Measurements from ENCODE around the gene ACTR6.
"Not testable (repeated sequence)": the region's sequence is repeated elsewhere in the genome, so short reads cannot be mapped to it uniquely, and the experiment has no call there.

The ACTR6 gene

GRCh38 chr12:100221523-100221922 is 20.9 kb downstream of the ACTR6 start:
- peaks cover 66% of the 10 kb centered on the region for H3K36me3 ChIP-seq (ENCODE audit: control insufficient read depth, insufficient read depth, low read length)
- H3K27me3 ChIP-seq (ENCODE audit: control insufficient read depth, insufficient read depth, low read length), result no peaks in the 10 kb centered on the region

GRCh38 chr12:100222173-100222572 is 21.6 kb downstream of the ACTR6 start:
- H3K36me3 ChIP-seq (ENCODE audit: control insufficient read depth, insufficient read depth, low read length), result peaks cover 66% of the 10 kb centered on the region
- not testable (repeated sequence) for H3K27ac ChIP-seq (ENCODE audit: low read depth, low read length); H3K9ac ChIP-seq (ENCODE audit: low read depth, low read length); H3K27me3 ChIP-seq (ENCODE audit: control insufficient read depth, insufficient read depth, low read length); H3K9me3 ChIP-seq (ENCODE audit: control insufficient read depth, insufficient read depth, low read length); H3K4me3 ChIP-seq (ENCODE audit: low read depth, low read length); H3K4me1 ChIP-seq (ENCODE audit: control insufficient read depth, insufficient read depth, low read length)

More at GRCh38 chr12:100221523-100221922, 20.9 kb downstream of the ACTR6 start:
- Histone ChIP-seq H3K27ac (ENCODE audit: low read depth, low read length) (no peak overlapping the region), H3K4me3 (ENCODE audit: low read depth, low read length) (no peak overlapping the region), H3K9me3 (ENCODE audit: control insufficient read depth, insufficient read depth, low read length) (no peaks in the 10 kb centered on the region), H3K9ac (ENCODE audit: low read depth, low read length) (no peak overlapping the region), H3K4me1 (ENCODE audit: control insufficient read depth, insufficient read depth, low read length) (no peaks in the 10 kb centered on the region)

GRCh38 chr12:100225491-100225890 is 24.9 kb downstream of the ACTR6 start:
- H3K4me3 ChIP-seq (ENCODE audit: low read depth, low read length), result no peak overlapping the region
- no peak overlapping the region for H3K9ac ChIP-seq (ENCODE audit: low read depth, low read length)
- peaks cover 36% of the 10 kb centered on the region for H3K36me3 ChIP-seq (ENCODE audit: control insufficient read depth, insufficient read depth, low read length)
- H3K4me1 ChIP-seq (ENCODE audit: control insufficient read depth, insufficient read depth, low read length), result no peaks in the 10 kb centered on the region
- no peak overlapping the region for H3K27ac ChIP-seq (ENCODE audit: low read depth, low read length)
- H3K27me3 ChIP-seq (ENCODE audit: control insufficient read depth, insufficient read depth, low read length), result no peaks in the 10 kb centered on the region
- H3K9me3 ChIP-seq (ENCODE audit: control insufficient read depth, insufficient read depth, low read length), result no peaks in the 10 kb centered on the region

GRCh38 chr12:100229036-100229635 is 28.5 kb downstream of the ACTR6 start:
- Histone ChIP-seq H3K27ac (ENCODE audit: low read depth, low read length) (no peak overlapping the region), H3K4me1 (ENCODE audit: control insufficient read depth, insufficient read depth, low read length) (no peaks in the 10 kb centered on the region), H3K36me3 (ENCODE audit: control insufficient read depth, insufficient read depth, low read length) (peaks cover 15% of the 10 kb centered on the region), H3K9me3 (ENCODE audit: control insufficient read depth, insufficient read depth, low read length) (no peaks in the 10 kb centered on the region), H3K27me3 (ENCODE audit: control insufficient read depth, insufficient read depth, low read length) (no peaks in the 10 kb centered on the region), H3K4me3 (ENCODE audit: low read depth, low read length) (no peak overlapping the region), H3K9ac (ENCODE audit: low read depth, low read length) (no peak overlapping the region)

GRCh38 chr12:100229876-100230275 is 29.3 kb downstream of the ACTR6 start:
- Histone ChIP-seq H3K4me1 (ENCODE audit: control insufficient read depth, insufficient read depth, low read length) (no peaks in the 10 kb centered on the region), H3K4me3 (ENCODE audit: low read depth, low read length) (no peak overlapping the region), H3K27me3 (ENCODE audit: control insufficient read depth, insufficient read depth, low read length) (no peaks in the 10 kb centered on the region), H3K9ac (ENCODE audit: low read depth, low read length) (no peak overlapping the region), H3K36me3 (ENCODE audit: control insufficient read depth, insufficient read depth, low read length) (peaks cover 9% of the 10 kb centered on the region; the same call in 1 of the 2 replicates), H3K9me3 (ENCODE audit: control insufficient read depth, insufficient read depth, low read length) (no peaks in the 10 kb centered on the region), H3K27ac (ENCODE audit: low read depth, low read length) (no peak overlapping the region)

GRCh38 chr12:100231873-100232272 is 31.3 kb downstream of the ACTR6 start:
- not testable (repeated sequence) for H3K36me3 ChIP-seq (ENCODE audit: control insufficient read depth, insufficient read depth, low read length); H3K9ac ChIP-seq (ENCODE audit: low read depth, low read length); H3K27me3 ChIP-seq (ENCODE audit: control insufficient read depth, insufficient read depth, low read length); H3K4me1 ChIP-seq (ENCODE audit: control insufficient read depth, insufficient read depth, low read length); H3K9me3 ChIP-seq (ENCODE audit: control insufficient read depth, insufficient read depth, low read length); H3K4me3 ChIP-seq (ENCODE audit: low read depth, low read length); H3K27ac ChIP-seq (ENCODE audit: low read depth, low read length)

GRCh38 chr12:100234166-100234565 is 33.6 kb downstream of the ACTR6 start:
- H3K4me1 ChIP-seq (ENCODE audit: control insufficient read depth, insufficient read depth, low read length), result no peaks in the 10 kb centered on the region
- H3K36me3 ChIP-seq (ENCODE audit: control insufficient read depth, insufficient read depth, low read length), result no peaks in the 10 kb centered on the region
- no peaks in the 10 kb centered on the region for H3K9me3 ChIP-seq (ENCODE audit: control insufficient read depth, insufficient read depth, low read length)
- no peaks in the 10 kb centered on the region for H3K27me3 ChIP-seq (ENCODE audit: control insufficient read depth, insufficient read depth, low read length)
- no peak overlapping the region for H3K27ac ChIP-seq (ENCODE audit: low read depth, low read length)
- H3K9ac ChIP-seq (ENCODE audit: low read depth, low read length), result no peak overlapping the region
- H3K4me3 ChIP-seq (ENCODE audit: low read depth, low read length), result no peak overlapping the region

- Histone ChIP-seq H3K36me3 (ENCODE audit: control insufficient read depth, insufficient read depth, low read length) (no peaks in the 10 kb centered on the region), H3K4me1 (ENCODE audit: control insufficient read depth, insufficient read depth, low read length) (no peaks in the 10 kb centered on the region), H3K4me3 (ENCODE audit: low read depth, low read length) (no peak overlapping the region), H3K27ac (ENCODE audit: low read depth, low read length) (no peak overlapping the region), H3K27me3 (ENCODE audit: control insufficient read depth, insufficient read depth, low read length) (no peaks in the 10 kb centered on the region), H3K9ac (ENCODE audit: low read depth, low read length) (no peak overlapping the region), H3K9me3 (ENCODE audit: control insufficient read depth, insufficient read depth, low read length) (no peaks in the 10 kb centered on the region)
These were observed 34.1 kb downstream of the ACTR6 start for GRCh38 chr12:100234591-100235304.

- Histone ChIP-seq H3K9me3 (ENCODE audit: control insufficient read depth, insufficient read depth, low read length) (no peaks in the 10 kb centered on the region), H3K36me3 (ENCODE audit: control insufficient read depth, insufficient read depth, low read length) (no peaks in the 10 kb centered on the region), H3K4me3 (ENCODE audit: low read depth, low read length) (no peak overlapping the region)
These were observed 38.2 kb downstream of the ACTR6 start for GRCh38 chr12:100238801-100239200.

GRCh38 chr12:100239589-100239988 is 39.0 kb downstream of the ACTR6 start:
- Histone ChIP-seq H3K4me3 (ENCODE audit: low read depth, low read length) (no peak overlapping the region), H3K36me3 (ENCODE audit: control insufficient read depth, insufficient read depth, low read length) (no peaks in the 10 kb centered on the region)

More at GRCh38 chr12:100238801-100239200, 38.2 kb downstream of the ACTR6 start:
- no peaks in the 10 kb centered on the region for H3K4me1 ChIP-seq (ENCODE audit: control insufficient read depth, insufficient read depth, low read length)
- H3K9ac ChIP-seq (ENCODE audit: low read depth, low read length), result no peak overlapping the region
- no peaks in the 10 kb centered on the region for H3K27me3 ChIP-seq (ENCODE audit: control insufficient read depth, insufficient read depth, low read length)
- no peak overlapping the region for H3K27ac ChIP-seq (ENCODE audit: low read depth, low read length)

GRCh38 chr12:100243137-100243536 is 42.5 kb downstream of the ACTR6 start:
- no peaks in the 10 kb centered on the region for H3K36me3 ChIP-seq (ENCODE audit: control insufficient read depth, insufficient read depth, low read length)

More at GRCh38 chr12:100239589-100239988, 39.0 kb downstream of the ACTR6 start:
- Histone ChIP-seq H3K27ac (ENCODE audit: low read depth, low read length) (no peak overlapping the region), H3K9me3 (ENCODE audit: control insufficient read depth, insufficient read depth, low read length) (no peaks in the 10 kb centered on the region), H3K27me3 (ENCODE audit: control insufficient read depth, insufficient read depth, low read length) (no peaks in the 10 kb centered on the region), H3K4me1 (ENCODE audit: control insufficient read depth, insufficient read depth, low read length) (no peaks in the 10 kb centered on the region), H3K9ac (ENCODE audit: low read depth, low read length) (no peak overlapping the region)

More at GRCh38 chr12:100243137-100243536, 42.5 kb downstream of the ACTR6 start:
- Histone ChIP-seq H3K4me1 (ENCODE audit: control insufficient read depth, insufficient read depth, low read length) (no peaks in the 10 kb centered on the region), H3K27ac (ENCODE audit: low read depth, low read length) (no peak overlapping the region), H3K9ac (ENCODE audit: low read depth, low read length) (no peak overlapping the region), H3K4me3 (ENCODE audit: low read depth, low read length) (no peak overlapping the region), H3K27me3 (ENCODE audit: control insufficient read depth, insufficient read depth, low read length) (no peaks in the 10 kb centered on the region), H3K9me3 (ENCODE audit: control insufficient read depth, insufficient read depth, low read length) (no peaks in the 10 kb centered on the region)

Data from HUES48 (cell line).